Measurements from ENCODE around the gene CEP170B.
"Not testable (repeated sequence)": the region's sequence is repeated elsewhere in the genome, so short reads cannot be mapped to it uniquely, and the experiment has no call there.

Gene CEP170B

GRCh38 chr14:104919152-104919992 lies 54.3 kb downstream of the CEP170B start:
- not testable (repeated sequence) for FAIRE-seq

GRCh38 chr14:104919993-104920315 lies 54.9 kb downstream of the CEP170B start:
- FAIRE-seq, result no peak

GRCh38 chr14:104923640-104924420 lies 58.8 kb downstream of the CEP170B start:
- FAIRE-seq, result no peak

GRCh38 chr14:104924421-104925213 lies 59.5 kb downstream of the CEP170B start, which contains the start of gene PLD4:
PLD4 (plus strand) TSS chr14:104924879; CDS start chr14:104927141, 2,262 bp downstream.
- no peak for FAIRE-seq

GRCh38 chr14:104925214-104925854 lies 60.3 kb downstream of the CEP170B start:
- no peak for FAIRE-seq

GRCh38 chr14:104925855-104926609 lies 61.0 kb downstream of the CEP170B start:
- FAIRE-seq, result no peak

GRCh38 chr14:104926619-104927431 lies 61.8 kb downstream of the CEP170B start:
- FAIRE-seq, result no peak

- FAIRE-seq, result no peak
Measured at GRCh38 chr14:104927432-104927816, 62.4 kb downstream of the CEP170B start.

- FAIRE-seq, result no peak
Measured at GRCh38 chr14:104927901-104928300, 62.8 kb downstream of the CEP170B start.

- FAIRE-seq, result no peak
Measured at GRCh38 chr14:104928391-104929133, 63.5 kb downstream of the CEP170B start.

GRCh38 chr14:104929268-104930230 lies 64.5 kb downstream of the CEP170B start:
- no peak for FAIRE-seq

GRCh38 chr14:104930526-104931303 lies 65.6 kb downstream of the CEP170B start:
- FAIRE-seq, result no peak

- FAIRE-seq, result no peak
Measured at GRCh38 chr14:104931304-104931770, 66.3 kb downstream of the CEP170B start.

GRCh38 chr14:104931771-104932675 lies 67.0 kb downstream of the CEP170B start:
- FAIRE-seq, result no peak

GRCh38 chr14:104932676-104933631 lies 67.9 kb downstream of the CEP170B start:
- FAIRE-seq, result no peak
